OCI-LY7 (cell line): ENCODE data around the gene IL6R.

ENCODE experiments used
- EZH2phosphoT487 ChIP-seq: fragments of 200-600 bp; sonication (generic); IDR thresholded peaks from 2 replicates; pipeline ENCODE4 v1.6.1; 2018; ENCODE audit warnings: low read depth, borderline replicate concordance, mild to moderate bottlenecking, mixed run types, antibody characterized with exemption, low read length, moderate library complexity, mixed read lengths
- TF ChIP-seq, protein P1 (sequence below): fragments of 200-600 bp; sonication (generic); conservative IDR thresholded peaks from 2 replicates; pipeline ENCODE4 v1.5.1; 2014; ENCODE audit warnings: mild to moderate bottlenecking, antibody characterized with exemption, low read length, moderate library complexity, mixed read lengths

DNA sequence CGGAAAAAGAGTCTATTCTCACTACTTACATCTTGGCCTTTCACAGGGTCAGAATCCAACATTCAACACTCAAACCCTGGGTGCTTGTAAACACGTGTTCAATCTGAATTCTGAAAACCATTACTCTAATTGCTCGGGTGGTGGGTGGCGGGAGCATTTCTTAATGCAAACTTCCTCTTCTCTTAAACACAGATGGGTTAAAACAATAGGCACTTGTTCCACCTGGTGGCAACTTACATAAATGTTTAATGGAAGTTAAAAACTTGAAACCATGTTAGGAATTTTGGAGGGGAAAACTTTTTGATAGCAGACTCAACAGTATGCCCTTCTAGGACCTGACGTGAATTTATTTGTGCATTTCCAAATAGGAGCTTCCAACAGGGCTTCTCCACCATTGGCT, 73.5 kb downstream of the IL6R start:
- TF ChIP-seq EZH2phosphoT487, result no peak
- TF ChIP-seq, protein P1, sequence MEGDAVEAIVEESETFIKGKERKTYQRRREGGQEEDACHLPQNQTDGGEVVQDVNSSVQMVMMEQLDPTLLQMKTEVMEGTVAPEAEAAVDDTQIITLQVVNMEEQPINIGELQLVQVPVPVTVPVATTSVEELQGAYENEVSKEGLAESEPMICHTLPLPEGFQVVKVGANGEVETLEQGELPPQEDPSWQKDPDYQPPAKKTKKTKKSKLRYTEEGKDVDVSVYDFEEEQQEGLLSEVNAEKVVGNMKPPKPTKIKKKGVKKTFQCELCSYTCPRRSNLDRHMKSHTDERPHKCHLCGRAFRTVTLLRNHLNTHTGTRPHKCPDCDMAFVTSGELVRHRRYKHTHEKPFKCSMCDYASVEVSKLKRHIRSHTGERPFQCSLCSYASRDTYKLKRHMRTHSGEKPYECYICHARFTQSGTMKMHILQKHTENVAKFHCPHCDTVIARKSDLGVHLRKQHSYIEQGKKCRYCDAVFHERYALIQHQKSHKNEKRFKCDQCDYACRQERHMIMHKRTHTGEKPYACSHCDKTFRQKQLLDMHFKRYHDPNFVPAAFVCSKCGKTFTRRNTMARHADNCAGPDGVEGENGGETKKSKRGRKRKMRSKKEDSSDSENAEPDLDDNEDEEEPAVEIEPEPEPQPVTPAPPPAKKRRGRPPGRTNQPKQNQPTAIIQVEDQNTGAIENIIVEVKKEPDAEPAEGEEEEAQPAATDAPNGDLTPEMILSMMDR, result peak; percentile 72
